ENCODE data around the gene C17orf67.

Gene C17orf67

GRCh38 chr17:56804454-56804853 lies 29.3 kb downstream of the C17orf67 start:
- no peak for DNase-seq

- DNase-seq, result no peak
Observed at GRCh38 chr17:56803071-56803470, 30.6 kb downstream of the C17orf67 start.

GRCh38 chr17:56801459-56802178 lies 32.1 kb downstream of the C17orf67 start:
- DNase-seq, result no peak

GRCh38 chr17:56798916-56799315 lies 34.8 kb downstream of the C17orf67 start:
- peak; percentile 22 for DNase-seq

- DNase-seq, result no peak
Observed at GRCh38 chr17:56796536-56796935, 37.2 kb downstream of the C17orf67 start.

- no peak for DNase-seq
Observed at GRCh38 chr17:56795221-56795865, 38.4 kb downstream of the C17orf67 start.

GRCh38 chr17:56793957-56794356 lies 39.8 kb downstream of the C17orf67 start:
- DNase-seq, result no peak

- no peak for DNase-seq
Observed at GRCh38 chr17:56793531-56793930, 40.2 kb downstream of the C17orf67 start.

- no peak for DNase-seq
Observed at GRCh38 chr17:56792267-56792666, 41.5 kb downstream of the C17orf67 start.

GRCh38 chr17:56786989-56787482 lies 46.7 kb downstream of the C17orf67 start:
- DNase-seq, result no peak

GRCh38 chr17:56785997-56786680 lies 47.6 kb downstream of the C17orf67 start:
- no peak for DNase-seq

GRCh38 chr17:56785405-56785804 lies 48.3 kb downstream of the C17orf67 start:
- no peak for DNase-seq

- DNase-seq, result no peak
Observed at GRCh38 chr17:56782338-56782737, 51.4 kb downstream of the C17orf67 start.

- DNase-seq, result no peak
Observed at GRCh38 chr17:56781906-56782305, 51.8 kb downstream of the C17orf67 start.

GRCh38 chr17:56779898-56780777 lies 53.6 kb downstream of the C17orf67 start:
- DNase-seq, result peak; percentile 45

GRCh38 chr17:56779322-56779721 lies 54.4 kb downstream of the C17orf67 start:
- no peak for DNase-seq

- DNase-seq, result no peak
Observed at GRCh38 chr17:56778898-56779297, 54.8 kb downstream of the C17orf67 start.

GRCh38 chr17:56777859-56778258 lies 55.9 kb downstream of the C17orf67 start:
- no peak for DNase-seq

GRCh38 chr17:56774650-56775049 lies 59.1 kb downstream of the C17orf67 start:
- no peak for DNase-seq

GRCh38 chr17:56773124-56773523 lies 60.6 kb downstream of the C17orf67 start:
- DNase-seq, result no peak

GRCh38 chr17:56772442-56772841 lies 61.3 kb downstream of the C17orf67 start:
- no peak for DNase-seq

- no peak for DNase-seq
Observed at GRCh38 chr17:56771975-56772374, 61.7 kb downstream of the C17orf67 start.

GRCh38 chr17:56771563-56771962 lies 62.2 kb downstream of the C17orf67 start:
- DNase-seq, result no peak

All from NCI-H2107 (cell line).